ENCODE results near the gene CKAP2L. TPM values are rescaled to one million over a fixed set of nuclear protein-coding genes. Genes with fewer than 3 reads are reported as not detected.

The CKAP2L gene
- total and polyA plus RNA-seq, 9 of the 15 experiments (the other 6 are each of a cell fraction or from before 2014, with no cell fraction given) = 10.4 to 21.9 (median 14.2) TPM

DNA sequence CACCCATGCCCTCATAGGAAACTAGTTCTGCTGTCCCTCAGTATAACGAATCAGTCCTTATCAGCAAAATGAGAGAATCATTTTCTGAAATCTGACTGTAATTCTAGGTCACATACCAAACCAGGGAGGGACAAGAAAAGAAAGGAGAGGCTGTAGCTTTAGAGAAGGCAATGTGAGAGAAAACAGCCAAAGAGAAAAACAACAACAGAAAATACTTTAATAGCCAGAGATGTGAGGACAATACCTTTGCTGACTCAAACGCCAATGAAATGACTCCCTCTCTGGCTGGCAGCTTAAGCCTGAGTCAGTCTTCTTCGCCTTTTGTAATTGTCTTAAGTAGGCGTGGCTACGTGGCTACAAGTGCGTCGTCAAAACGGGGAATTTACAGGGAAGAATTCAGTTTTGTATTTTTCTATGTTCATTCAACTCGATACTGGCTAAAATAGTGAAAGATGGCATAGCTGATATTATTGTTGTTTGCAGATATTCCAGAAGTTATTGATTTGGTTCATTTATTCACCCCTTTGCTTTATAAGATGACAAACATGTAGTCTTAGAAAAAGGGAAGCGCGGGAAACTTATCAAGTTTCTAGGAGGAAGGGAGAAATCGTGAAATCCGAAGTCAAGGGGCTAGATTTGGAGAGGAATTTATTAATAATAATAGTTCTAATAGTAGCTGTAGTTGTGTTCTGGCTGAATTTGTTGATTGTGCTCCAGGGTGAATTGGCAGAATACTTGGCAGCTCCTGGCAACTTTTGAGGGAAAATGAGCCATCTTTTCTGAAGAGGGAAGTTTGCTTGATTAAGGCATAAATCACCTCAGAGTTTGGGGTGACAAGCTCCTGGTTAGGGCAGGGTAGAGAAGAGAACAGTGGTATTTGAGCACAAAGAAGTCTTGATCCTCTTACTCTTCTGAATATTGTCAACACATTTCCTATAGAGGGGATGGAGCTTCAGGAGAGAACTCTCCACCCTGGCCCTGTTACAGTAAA, 20.1 kb upstream of the CKAP2L start, which contains the start of gene IL1A (continued):
- TF ChIP-seq ILK (tag; IDR thresholded peaks at IDR 0.05; ENCODE audit: borderline replicate concordance, low read depth) = no peak
- TF ChIP-seq ZNF184 (CRISPR knock-in tag; IDR thresholded peaks at IDR 0.05) = no peak
- TF ChIP-seq CREB1 (IDR thresholded peaks at IDR 0.05) = no peak
- TF ChIP-seq CREB1 (CRISPR knock-in tag; IDR thresholded peaks at IDR 0.05) = peak; percentile 35; the same call in 1 of the 2 replicates
- TF ChIP-seq, protein P1, sequence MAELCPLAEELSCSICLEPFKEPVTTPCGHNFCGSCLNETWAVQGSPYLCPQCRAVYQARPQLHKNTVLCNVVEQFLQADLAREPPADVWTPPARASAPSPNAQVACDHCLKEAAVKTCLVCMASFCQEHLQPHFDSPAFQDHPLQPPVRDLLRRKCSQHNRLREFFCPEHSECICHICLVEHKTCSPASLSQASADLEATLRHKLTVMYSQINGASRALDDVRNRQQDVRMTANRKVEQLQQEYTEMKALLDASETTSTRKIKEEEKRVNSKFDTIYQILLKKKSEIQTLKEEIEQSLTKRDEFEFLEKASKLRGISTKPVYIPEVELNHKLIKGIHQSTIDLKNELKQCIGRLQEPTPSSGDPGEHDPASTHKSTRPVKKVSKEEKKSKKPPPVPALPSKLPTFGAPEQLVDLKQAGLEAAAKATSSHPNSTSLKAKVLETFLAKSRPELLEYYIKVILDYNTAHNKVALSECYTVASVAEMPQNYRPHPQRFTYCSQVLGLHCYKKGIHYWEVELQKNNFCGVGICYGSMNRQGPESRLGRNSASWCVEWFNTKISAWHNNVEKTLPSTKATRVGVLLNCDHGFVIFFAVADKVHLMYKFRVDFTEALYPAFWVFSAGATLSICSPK (IDR thresholded peaks at IDR 0.05; ENCODE audit: borderline replicate concordance) = no peak
- peak; percentile 57 for TF ChIP-seq HMBOX1 (IDR thresholded peaks at IDR 0.05)
- no peak for TF ChIP-seq EZH2 (IDR thresholded peaks at IDR 0.05; ENCODE audit: borderline replicate concordance, low read depth, low read length)
- peak; percentile 65 for TF ChIP-seq SOX6 (IDR thresholded peaks at IDR 0.05)
- 0 out of 4 replicates have a peak, but pooled peaks of 1 of the 2 experiments have one; percentile 17 for TF ChIP-seq NRF1 (conservative IDR thresholded peaks at IDR 0.05 in 1 of 2, IDR thresholded peaks at IDR 0.05 in 1 of 2)
- no peak for TF ChIP-seq POLR3G (IDR thresholded peaks at IDR 0.05; ENCODE audit: extremely low read depth, insufficient read length, insufficient replicate concordance)
- TF ChIP-seq GTF2F1 (IDR thresholded peaks at IDR 0.05; ENCODE audit: low read depth, low read length) = no peak
- no peak for TF ChIP-seq RBM34 (IDR thresholded peaks at IDR 0.05; ENCODE audit: borderline replicate concordance, insufficient read depth, low read length)
- TF ChIP-seq, protein P2, sequence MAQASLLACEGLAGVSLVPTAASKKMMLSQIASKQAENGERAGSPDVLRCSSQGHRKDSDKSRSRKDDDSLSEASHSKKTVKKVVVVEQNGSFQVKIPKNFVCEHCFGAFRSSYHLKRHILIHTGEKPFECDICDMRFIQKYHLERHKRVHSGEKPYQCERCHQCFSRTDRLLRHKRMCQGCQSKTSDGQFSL (CRISPR knock-in tag; IDR thresholded peaks at IDR 0.05) = no peak
- TF ChIP-seq, protein P2 (tag; IDR thresholded peaks at IDR 0.05) = no peak
- TF ChIP-seq, protein P3, sequence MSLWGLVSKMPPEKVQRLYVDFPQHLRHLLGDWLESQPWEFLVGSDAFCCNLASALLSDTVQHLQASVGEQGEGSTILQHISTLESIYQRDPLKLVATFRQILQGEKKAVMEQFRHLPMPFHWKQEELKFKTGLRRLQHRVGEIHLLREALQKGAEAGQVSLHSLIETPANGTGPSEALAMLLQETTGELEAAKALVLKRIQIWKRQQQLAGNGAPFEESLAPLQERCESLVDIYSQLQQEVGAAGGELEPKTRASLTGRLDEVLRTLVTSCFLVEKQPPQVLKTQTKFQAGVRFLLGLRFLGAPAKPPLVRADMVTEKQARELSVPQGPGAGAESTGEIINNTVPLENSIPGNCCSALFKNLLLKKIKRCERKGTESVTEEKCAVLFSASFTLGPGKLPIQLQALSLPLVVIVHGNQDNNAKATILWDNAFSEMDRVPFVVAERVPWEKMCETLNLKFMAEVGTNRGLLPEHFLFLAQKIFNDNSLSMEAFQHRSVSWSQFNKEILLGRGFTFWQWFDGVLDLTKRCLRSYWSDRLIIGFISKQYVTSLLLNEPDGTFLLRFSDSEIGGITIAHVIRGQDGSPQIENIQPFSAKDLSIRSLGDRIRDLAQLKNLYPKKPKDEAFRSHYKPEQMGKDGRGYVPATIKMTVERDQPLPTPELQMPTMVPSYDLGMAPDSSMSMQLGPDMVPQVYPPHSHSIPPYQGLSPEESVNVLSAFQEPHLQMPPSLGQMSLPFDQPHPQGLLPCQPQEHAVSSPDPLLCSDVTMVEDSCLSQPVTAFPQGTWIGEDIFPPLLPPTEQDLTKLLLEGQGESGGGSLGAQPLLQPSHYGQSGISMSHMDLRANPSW (CRISPR knock-in tag; IDR thresholded peaks at IDR 0.05) = no peak
- 0 out of 2 replicates have a peak, but pooled peaks have one; percentile 13 for TF ChIP-seq ZEB2 (IDR thresholded peaks at IDR 0.05)
- TF ChIP-seq TRIM24 (IDR thresholded peaks at IDR 0.05) = 0 out of 4 replicates have a peak, but pooled peaks of 1 of the 2 experiments have one; percentile 10
- TF ChIP-seq RBM22 (IDR thresholded peaks at IDR 0.05; ENCODE audit: low read depth, low read length, poor library complexity, severe bottlenecking) = no peak
